GM23248 (cell line): ENCODE measurements around the gene UMAD1. TPM values are rescaled to one million over a fixed set of nuclear protein-coding genes. Genes with fewer than 3 reads are reported as not detected.

Source experiments
- DNase-seq: peaks from one replicate; pipeline ENCODE4 v3.0.0-alpha.2; 2015
- H2AFZ ChIP-seq: fragments of 200-600 bp; sonication (generic); 2 replicates; pipeline ENCODE4 v1.6.1; 2016; ENCODE audit warnings: antibody characterized with exemption
- H3F3A ChIP-seq: fragments of 200-600 bp; sonication (generic); 2 replicates; pipeline ENCODE4 v1.6.1; 2016; ENCODE audit warnings: mild to moderate bottlenecking, antibody characterized with exemption, mixed run types; ENCODE audit not compliant: insufficient read depth
- H3K27ac ChIP-seq: fragments of 200-600 bp; sonication (generic); 2 replicates; pipeline ENCODE4 v1.5.1; 2016; ENCODE audit warnings: mild to moderate bottlenecking
- H3K27me3 ChIP-seq: fragments of 200-600 bp; sonication (generic); replicated peaks from 2 replicates; pipeline ENCODE4 v1.6.1; 2016; ENCODE audit warnings: mild to moderate bottlenecking; ENCODE audit not compliant: insufficient read depth
- H3K36me3 ChIP-seq: fragments of 200-600 bp; sonication (generic); 2 replicates; pipeline ENCODE4 v1.6.1; 2016; ENCODE audit warnings: low read depth, mild to moderate bottlenecking
- H3K4me1 ChIP-seq: fragments of 200-600 bp; sonication (generic); 2 replicates; pipeline ENCODE4 v1.6.1; 2016; ENCODE audit warnings: mild to moderate bottlenecking; ENCODE audit not compliant: insufficient read depth
- H3K4me2 ChIP-seq: fragments of 200-600 bp; sonication (generic); one replicate; pipeline ENCODE4 v1.6.1; 2016; ENCODE audit warnings: mild to moderate bottlenecking; ENCODE audit not compliant: unreplicated experiment
- H3K4me3 ChIP-seq: fragments of 200-600 bp; sonication (generic); 2 replicates; pipeline ENCODE4 v1.5.1; 2016; ENCODE audit warnings: mild to moderate bottlenecking
- H3K79me2 ChIP-seq: fragments of 200-600 bp; sonication (generic); 2 replicates; pipeline ENCODE4 v1.6.1; 2016; ENCODE audit warnings: mild to moderate bottlenecking; ENCODE audit not compliant: insufficient read depth
- H3K9ac ChIP-seq: fragments of 200-600 bp; sonication (generic); 2 replicates; pipeline ENCODE4 v1.6.1; 2016; ENCODE audit warnings: mild to moderate bottlenecking
- H3K9me2 ChIP-seq: fragments of 200-600 bp; sonication (generic); 2 replicates; pipeline ENCODE4 v1.6.1; 2016; ENCODE audit warnings: mixed run types, mild to moderate bottlenecking, moderate library complexity; ENCODE audit not compliant: insufficient read depth
- H3K9me3 ChIP-seq: fragments of 200-600 bp; sonication (generic); one replicate; pipeline ENCODE4 v1.6.1; 2017; ENCODE audit warnings: low read depth
- H4K20me1 ChIP-seq: fragments of 200-600 bp; sonication (generic); 2 replicates; pipeline ENCODE4 v1.6.0; 2016; ENCODE audit not compliant: insufficient read depth
- EZH2 ChIP-seq: fragments of 200-600 bp; sonication (generic); IDR thresholded peaks from 2 replicates; pipeline ENCODE4 v1.6.1; 2018; ENCODE audit warnings: antibody characterized with exemption, mild to moderate bottlenecking; ENCODE audit not compliant: insufficient read depth, poor library complexity, severe bottlenecking
- EZH2phosphoT487 ChIP-seq: fragments of 200-600 bp; sonication (generic); IDR thresholded peaks from 2 replicates; pipeline ENCODE4 v1.6.1; 2018; ENCODE audit warnings: antibody characterized with exemption, moderate library complexity, mild to moderate bottlenecking, low read depth; ENCODE audit not compliant: insufficient read depth
- WGBS, 2 experiments: methylation state at CpG; one replicate each; pipeline ENCODE4 v1.1.6; 2015 to 2017; ENCODE audit warnings: low lambda C conversion rate in 2 of 2, low coverage in 1 of 2; ENCODE audit errors: missing lambda C conversion rate in 2 of 2; 5-methylcytosine and 5-hydroxymethylcytosine counted together
- in situ Hi-C: fragments of 300-500 bp; cut with MboI; formaldehyde crosslinking; loops from 2 replicates; pipeline ENCODE4 v1.15.0; 2020
- polyA plus RNA-seq: library from polyadenylated mRNA; unstranded; fragments of >200 nt; fragmentation: Nextera tagmentation; extraction: Ambion mirVana; gene quantifications from 2 replicates; pipeline ENCODE4 v1.2.1, GENCODE V29; 2016
- total RNA-seq: library from RNA; depleted of rRNA; stranded (reverse); fragments of >200 nt; shearing (Covaris generic); gene quantifications from 2 replicates; pipeline ENCODE4 v1.2.3, GENCODE V29; 2014

UMAD1 gene
- total and polyA plus RNA-seq, 2 experiments from 2014 or later: 11.8 to 18.6 TPM

DNA sequence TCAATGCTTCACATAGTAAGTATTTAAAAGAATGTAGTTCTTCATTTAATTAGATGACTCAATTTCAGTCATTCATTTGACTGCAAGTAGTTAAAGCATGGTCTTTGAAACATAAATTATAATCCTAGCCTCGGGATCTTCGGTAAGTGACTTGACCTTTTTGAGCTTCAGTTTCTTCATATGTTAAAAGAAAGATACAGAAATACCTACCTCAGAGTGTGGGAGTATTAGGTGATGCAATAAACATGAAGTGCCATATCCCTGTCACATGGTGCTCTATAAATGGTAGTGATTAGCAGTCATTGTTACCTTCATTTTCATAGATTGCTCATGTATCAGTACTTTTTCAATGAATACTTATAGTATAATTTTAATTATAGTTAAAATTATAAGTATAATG is 31.2 kb upstream of the UMAD1 start:
- H3K4me3 ChIP-seq: no peak overlapping the region
- no peaks in the 10 kb centered on the region for H3K4me1 ChIP-seq
- H3K9me3 ChIP-seq: no peaks in the 10 kb centered on the region
- peaks cover 14% of the 10 kb centered on the region for H3K36me3 ChIP-seq
- no peak overlapping the region for H3K27ac ChIP-seq
- no peak for DNase-seq
- H3K79me2 ChIP-seq: no peaks in the 10 kb centered on the region
- H3K9me2 ChIP-seq: no peaks in the 10 kb centered on the region
- TF ChIP-seq EZH2 (no peak), EZH2phosphoT487 (no peak)
- WGBS, 2 experiments: 99 to 100% methylated on average over 2 of the region's 2 CpGs
- H3F3A ChIP-seq: no peaks in the 10 kb centered on the region
- no peak overlapping the region for H2AFZ ChIP-seq
- no peaks in the 10 kb centered on the region for H4K20me1 ChIP-seq
- no peak overlapping the region for H3K9ac ChIP-seq
- in situ Hi-C loops: no loop called here
- H3K27me3 ChIP-seq: no peaks in the 10 kb centered on the region
- no peak overlapping the region for H3K4me2 ChIP-seq

DNA sequence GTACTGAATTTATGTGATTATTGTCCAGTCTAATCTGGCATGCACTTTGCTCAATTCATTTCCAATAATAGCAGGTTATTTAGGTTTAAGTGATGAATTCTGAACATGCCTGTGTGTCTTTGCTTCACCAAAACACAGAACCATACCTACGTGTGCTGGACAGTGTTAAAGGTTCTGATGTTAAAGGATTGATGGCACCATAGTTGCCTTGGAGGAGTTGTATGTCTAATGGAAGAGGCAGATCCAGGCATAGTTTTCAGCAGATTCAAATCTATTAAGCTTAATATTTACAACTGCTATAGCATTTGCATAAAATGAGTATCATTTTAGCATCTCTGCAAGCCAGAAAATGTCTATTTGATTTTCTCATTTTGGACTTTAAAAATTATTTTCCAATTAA is 28.0 kb upstream of the UMAD1 start:
- H3F3A ChIP-seq: no peaks in the 10 kb centered on the region
- no peak overlapping the region for H3K9ac ChIP-seq
- H3K9me2 ChIP-seq: no peaks in the 10 kb centered on the region
- no peaks in the 10 kb centered on the region for H3K79me2 ChIP-seq
- H2AFZ ChIP-seq: no peak overlapping the region
- WGBS, 2 experiments: 54 to 71% methylated on average over 1 of the region's 1 CpG
- no peaks in the 10 kb centered on the region for H3K9me3 ChIP-seq
- H3K4me3 ChIP-seq: no peak overlapping the region
- peaks cover 10% of the 10 kb centered on the region for H3K36me3 ChIP-seq
- H3K4me1 ChIP-seq: no peaks in the 10 kb centered on the region
- no peak overlapping the region for H3K4me2 ChIP-seq
- in situ Hi-C loops: no loop called here
- TF ChIP-seq EZH2phosphoT487: no peak
- no peak for TF ChIP-seq EZH2
- DNase-seq: no peak
- H3K27ac ChIP-seq: no peak overlapping the region
- no peaks in the 10 kb centered on the region for H4K20me1 ChIP-seq
- H3K27me3 ChIP-seq: no peaks in the 10 kb centered on the region

DNA sequence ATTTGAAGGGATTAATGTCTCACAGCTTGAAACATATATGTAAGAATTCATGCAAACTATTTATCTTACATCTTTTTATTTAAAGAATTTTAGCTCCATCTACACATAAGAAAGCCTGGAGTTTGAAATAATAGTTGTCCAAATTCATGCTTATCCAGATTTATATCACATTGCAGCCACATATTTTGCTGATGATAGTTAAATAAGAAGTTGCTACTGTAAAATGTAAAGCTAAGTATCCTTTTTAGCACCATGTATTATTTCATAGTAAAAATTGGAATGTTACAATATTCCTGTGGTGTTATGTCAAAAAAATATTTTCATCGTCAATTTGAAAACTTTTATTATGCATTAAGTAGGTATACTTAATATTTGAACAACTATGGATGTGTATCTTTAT is 27.3 kb upstream of the UMAD1 start:
- H2AFZ ChIP-seq: no peak overlapping the region
- no peak overlapping the region for H3K4me3 ChIP-seq
- no peak overlapping the region for H3K27ac ChIP-seq
- H3K9me3 ChIP-seq: no peaks in the 10 kb centered on the region
- H3K4me2 ChIP-seq: no peak overlapping the region
- no peaks in the 10 kb centered on the region for H3F3A ChIP-seq
- no peaks in the 10 kb centered on the region for H3K9me2 ChIP-seq
- no peak for DNase-seq
- in situ Hi-C loops: no loop called here
- WGBS, 2 experiments: 96 to 100% methylated on average over 1 of the region's 1 CpG
- no peaks in the 10 kb centered on the region for H3K27me3 ChIP-seq
- H3K4me1 ChIP-seq: no peaks in the 10 kb centered on the region
- TF ChIP-seq EZH2phosphoT487 (no peak), EZH2 (no peak)
- peaks cover 4% of the 10 kb centered on the region; the same call in 1 of the 2 replicates for H3K36me3 ChIP-seq
- H3K79me2 ChIP-seq: no peaks in the 10 kb centered on the region
- no peaks in the 10 kb centered on the region for H4K20me1 ChIP-seq
- no peak overlapping the region for H3K9ac ChIP-seq

DNA sequence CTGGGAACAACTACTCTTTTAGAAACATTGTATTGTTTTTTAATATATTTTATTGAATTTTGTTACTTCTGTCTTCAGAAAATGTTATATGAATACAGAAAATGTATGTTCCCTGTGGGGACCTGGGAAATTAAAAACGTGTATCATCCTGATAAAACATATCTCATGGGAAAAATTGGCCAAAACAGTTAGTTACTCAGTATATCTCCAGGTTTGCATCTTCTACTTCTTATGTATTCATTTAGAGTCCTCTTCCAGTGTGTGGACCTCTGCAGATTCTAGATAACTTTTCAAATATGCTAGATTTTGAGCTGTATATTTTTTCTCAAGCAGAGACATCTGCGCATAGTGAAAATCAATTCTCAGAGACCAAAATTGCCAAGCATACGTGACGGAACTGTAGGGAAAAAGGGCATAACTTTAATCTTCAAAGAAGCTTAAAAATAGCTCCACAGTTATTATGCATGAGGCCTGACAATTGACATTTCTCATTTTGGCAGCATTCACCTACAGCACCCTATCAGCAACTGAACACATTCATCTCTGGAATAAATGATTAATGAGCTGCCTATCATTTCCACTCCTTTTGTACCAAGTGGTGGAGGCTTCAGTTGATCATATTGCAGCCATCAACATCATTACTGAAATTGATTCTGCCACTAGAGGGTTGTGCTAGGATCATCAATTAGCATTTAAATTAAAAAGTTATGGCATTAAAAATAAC is 26.4 kb upstream of the UMAD1 start:
- in situ Hi-C loops: no loop called here
- Histone ChIP-seq H3K4me1 (no peaks in the 10 kb centered on the region), H3K9ac (no peak overlapping the region), H3F3A (no peaks in the 10 kb centered on the region), H2AFZ (no peak overlapping the region), H3K9me3 (no peaks in the 10 kb centered on the region), H3K79me2 (no peaks in the 10 kb centered on the region), H3K4me3 (no peak overlapping the region), H3K27me3 (no peaks in the 10 kb centered on the region), H3K9me2 (no peaks in the 10 kb centered on the region), H3K27ac (no peak overlapping the region), H4K20me1 (no peaks in the 10 kb centered on the region), H3K36me3 (peaks cover 4% of the 10 kb centered on the region; the same call in 1 of the 2 replicates), H3K4me2 (no peak overlapping the region)
- no peak for DNase-seq
- TF ChIP-seq EZH2 (no peak), EZH2phosphoT487 (no peak)
- WGBS, 2 experiments: 92 to 95% methylated on average over 4 of the region's 4 CpGs
